HUES64 (cell line): ENCODE data around the gene CNKSR3.

ENCODE experiments used
- H3K27ac ChIP-seq: 2 replicates; pipeline ENCODE4 v1.7.0; 2013; ENCODE audit warnings: low read depth, low read length, inconsistent platforms
- H3K27me3 ChIP-seq: 2 replicates; pipeline ENCODE4 v1.6.1; 2013; ENCODE audit warnings: mild to moderate bottlenecking, low read length; ENCODE audit not compliant: insufficient read depth
- H3K36me3 ChIP-seq: 2 replicates; pipeline ENCODE4 v1.6.1; 2013; ENCODE audit warnings: mild to moderate bottlenecking, low read length; ENCODE audit not compliant: insufficient read depth
- H3K4me1 ChIP-seq: 2 replicates; pipeline ENCODE4 v1.6.1; 2013; ENCODE audit warnings: mild to moderate bottlenecking, low read length, moderate library complexity; ENCODE audit not compliant: insufficient read depth
- H3K4me3 ChIP-seq: 2 replicates; pipeline ENCODE4 v1.5.1; 2013; ENCODE audit warnings: mild to moderate bottlenecking, low read length, moderate library complexity
- H3K9ac ChIP-seq: 2 replicates; pipeline ENCODE4 v1.6.1; 2013; ENCODE audit warnings: mild to moderate bottlenecking, low read depth, low read length
- H3K9me3 ChIP-seq: 2 replicates; pipeline ENCODE4 v1.6.1; 2013; ENCODE audit warnings: low read depth, low read length; ENCODE audit not compliant: insufficient read depth
- WGBS: fragments of 150-250, 120-280 bp; methylation state at CpG from one replicate; pipeline ENCODE4 v1.1.7; 2013; ENCODE audit warnings: missing lambda C conversion rate; 5-methylcytosine and 5-hydroxymethylcytosine counted together

Gene CNKSR3

DNA sequence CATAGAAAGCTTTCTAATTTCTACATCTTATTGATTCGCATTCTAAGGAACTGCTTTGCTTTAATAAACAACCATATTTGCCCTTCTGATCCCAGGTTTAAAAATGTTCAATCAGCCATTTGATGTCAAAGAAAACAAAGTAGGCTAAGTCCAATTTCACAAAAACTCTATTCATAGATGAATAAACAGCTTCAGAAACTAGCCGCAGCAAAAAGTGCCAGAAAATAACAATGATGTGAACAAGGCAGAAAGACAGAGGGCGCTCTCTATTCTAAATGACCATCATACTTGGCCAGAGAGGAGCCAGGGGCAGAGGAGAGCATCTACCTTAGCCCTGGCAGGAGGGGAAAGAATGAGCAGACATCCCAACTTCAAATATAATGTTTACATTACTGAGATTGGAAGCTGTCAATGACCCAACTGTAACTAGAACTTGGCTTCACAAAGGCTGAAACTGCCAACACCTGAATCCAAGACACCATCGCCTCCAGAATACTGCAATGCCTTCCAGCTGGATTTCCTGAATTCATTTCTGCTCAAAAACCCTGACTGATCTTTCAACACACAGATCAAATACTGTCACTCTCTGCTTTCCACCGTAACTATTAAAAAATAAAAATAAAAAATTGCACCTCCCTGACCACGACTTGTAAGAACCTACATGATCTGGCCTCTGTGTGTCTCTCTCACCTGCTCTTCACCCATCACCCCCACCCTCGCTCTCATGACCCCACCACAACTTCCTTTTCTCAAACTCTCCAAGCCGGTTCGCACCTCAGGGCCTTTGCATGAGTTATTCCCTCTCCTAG lies 9.5 kb downstream of the CNKSR3 start:
- Histone ChIP-seq H3K9me3 (no peaks in the 10 kb centered on the region), H3K9ac (no peak overlapping the region), H3K4me1 (no peaks in the 10 kb centered on the region; the same call in none of the 2 replicates), H3K4me3 (no peak overlapping the region), H3K36me3 (no peaks in the 10 kb centered on the region), H3K27me3 (peaks cover 23% of the 10 kb centered on the region), H3K27ac (no peak overlapping the region)
- 85% methylated on average over 9 of the region's 9 CpGs for WGBS

DNA sequence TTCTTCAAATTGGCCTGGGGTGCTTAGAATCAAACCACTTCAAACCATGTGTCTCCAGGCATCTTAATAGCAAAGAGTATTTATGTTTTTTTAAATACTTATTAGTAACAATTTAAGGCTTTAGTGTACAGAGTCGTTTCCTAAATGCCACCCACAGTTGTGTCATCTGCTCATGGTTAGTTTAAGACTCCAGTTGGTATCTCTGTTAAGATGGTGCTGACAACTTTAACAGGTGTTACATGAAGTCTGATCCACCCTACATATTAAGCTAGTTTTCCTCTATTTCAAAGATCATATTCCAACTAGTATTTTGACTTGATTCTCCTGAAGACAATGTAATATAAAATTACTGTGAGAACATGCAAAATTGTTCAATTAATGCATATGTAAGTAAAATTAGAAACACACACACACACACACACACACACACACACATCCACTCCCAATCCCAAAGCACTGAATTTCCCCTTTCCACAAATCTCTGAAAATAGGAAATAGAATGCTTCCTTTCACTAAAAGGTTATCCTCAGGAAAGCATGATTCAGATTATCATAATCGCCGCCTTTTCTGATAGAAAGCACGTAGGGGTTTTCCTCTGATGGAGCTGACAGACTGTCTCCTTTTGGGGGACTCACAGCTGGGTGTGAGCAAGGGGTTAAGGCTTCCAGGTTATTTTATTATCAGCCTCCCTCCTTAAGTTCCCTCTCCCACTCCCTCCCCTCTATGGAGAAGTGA lies 10.5 kb downstream of the CNKSR3 start:
- Histone ChIP-seq H3K9ac (no peak overlapping the region), H3K4me1 (no peaks in the 10 kb centered on the region; the same call in none of the 2 replicates), H3K27ac (no peak overlapping the region), H3K36me3 (no peaks in the 10 kb centered on the region), H3K4me3 (no peak overlapping the region), H3K9me3 (no peaks in the 10 kb centered on the region), H3K27me3 (peaks cover 16% of the 10 kb centered on the region)
- 88% methylated on average over 4 of the region's 4 CpGs for WGBS

DNA sequence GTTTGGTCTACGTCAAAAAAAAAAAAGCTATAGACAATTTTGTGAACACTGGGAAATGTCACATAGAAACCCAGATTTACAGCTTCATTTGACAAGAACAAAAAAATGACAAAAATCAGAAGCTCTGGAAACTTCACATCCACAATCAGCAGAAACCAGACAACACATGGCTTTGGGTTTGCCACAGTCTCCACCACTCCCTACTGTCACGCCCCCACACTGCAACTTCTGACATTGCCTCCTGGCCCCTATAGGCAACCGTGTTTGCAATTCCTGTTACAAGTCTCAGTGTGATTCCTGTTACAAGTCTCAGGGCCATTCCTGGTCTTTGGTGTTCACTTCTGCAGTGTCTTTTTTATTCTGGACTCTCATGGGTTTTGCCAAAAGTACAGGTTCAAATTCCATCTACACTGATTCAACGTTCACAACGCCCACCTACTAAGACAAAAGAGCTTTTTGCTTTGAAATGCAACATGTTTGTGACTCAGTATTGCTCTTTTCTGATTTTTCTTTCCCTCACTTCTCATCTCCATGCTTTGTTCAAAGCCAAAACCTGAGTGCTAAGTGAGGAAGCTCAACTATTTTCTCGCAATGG lies 12.0 kb downstream of the CNKSR3 start:
- no peak overlapping the region for H3K4me3 ChIP-seq
- H3K4me1 ChIP-seq, result no peaks in the 10 kb centered on the region; the same call in none of the 2 replicates
- no peak overlapping the region for H3K27ac ChIP-seq
- H3K9ac ChIP-seq, result no peak overlapping the region
- H3K36me3 ChIP-seq, result no peaks in the 10 kb centered on the region
- peaks cover 6% of the 10 kb centered on the region; the same call in 1 of the 2 replicates for H3K27me3 ChIP-seq
- WGBS, result 70% methylated on average over 6 of the region's 6 CpGs
- H3K9me3 ChIP-seq, result no peaks in the 10 kb centered on the region

DNA sequence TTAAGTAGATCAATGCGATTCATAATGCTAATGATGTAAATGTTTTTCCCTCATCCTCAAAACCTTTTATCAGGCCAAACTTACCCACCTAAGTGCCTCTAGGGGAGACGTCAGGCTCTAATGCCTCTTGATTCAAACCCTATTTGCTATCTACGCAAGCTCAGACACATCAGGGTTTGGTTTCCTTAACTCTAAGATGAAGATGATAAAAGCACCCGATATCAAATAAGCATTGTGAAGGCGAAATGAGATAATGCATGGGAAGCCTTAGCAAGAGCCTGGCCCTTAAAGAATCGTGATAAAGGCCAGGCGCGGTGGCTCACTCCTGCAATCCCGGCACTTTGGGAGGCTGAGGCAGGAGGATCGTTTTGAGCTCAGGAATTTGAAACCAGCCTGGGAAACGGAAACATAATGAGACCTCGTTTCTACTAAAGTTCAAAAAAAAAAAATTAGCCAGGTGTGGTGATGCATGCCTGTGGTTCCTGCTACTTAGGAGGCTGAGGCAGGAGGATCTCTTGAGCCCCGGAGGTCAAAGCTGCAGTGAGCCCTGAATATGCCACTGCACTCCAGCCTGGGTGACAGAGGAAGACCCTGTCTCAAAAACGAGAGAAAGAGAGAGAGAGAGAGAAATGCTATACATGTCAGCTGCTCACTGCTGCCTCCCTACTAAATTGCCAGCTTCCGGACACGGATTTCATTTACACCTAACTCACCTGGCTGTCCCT lies 13.5 kb downstream of the CNKSR3 start:
- H3K27ac ChIP-seq, result no peak overlapping the region
- no peaks in the 10 kb centered on the region for H3K27me3 ChIP-seq
- no peak overlapping the region for H3K4me3 ChIP-seq
- H3K4me1 ChIP-seq, result no peaks in the 10 kb centered on the region; the same call in 1 of the 2 replicates
- H3K9ac ChIP-seq, result no peak overlapping the region
- H3K36me3 ChIP-seq, result no peaks in the 10 kb centered on the region
- H3K9me3 ChIP-seq, result no peaks in the 10 kb centered on the region
- WGBS, result 88% methylated on average over 15 of the region's 16 CpGs

- Histone ChIP-seq H3K36me3 (no peaks in the 10 kb centered on the region), H3K4me1 (no peaks in the 10 kb centered on the region; the same call in 1 of the 2 replicates), H3K9me3 (no peaks in the 10 kb centered on the region), H3K27me3 (no peaks in the 10 kb centered on the region), H3K9ac (no peak overlapping the region), H3K27ac (no peak overlapping the region), H3K4me3 (no peak overlapping the region)
- WGBS, result 81% methylated on average over 4 of the region's 4 CpGs
Measured at GRCh38 chr6:154496186-154496585, 14.3 kb downstream of the CNKSR3 start.

- no peaks in the 10 kb centered on the region for H3K9me3 ChIP-seq
- 93% methylated on average over 5 of the region's 5 CpGs for WGBS
- H3K9ac ChIP-seq, result no peak overlapping the region
- H3K4me3 ChIP-seq, result no peak overlapping the region
- H3K27ac ChIP-seq, result no peak overlapping the region
- no peaks in the 10 kb centered on the region; the same call in 1 of the 2 replicates for H3K4me1 ChIP-seq
- H3K27me3 ChIP-seq, result no peaks in the 10 kb centered on the region
- no peaks in the 10 kb centered on the region for H3K36me3 ChIP-seq
Measured at GRCh38 chr6:154494592-154495311, 15.7 kb downstream of the CNKSR3 start.

- H3K36me3 ChIP-seq, result no peaks in the 10 kb centered on the region
- no peak overlapping the region for H3K4me3 ChIP-seq
- no peak overlapping the region for H3K27ac ChIP-seq
- 93% methylated on average over 5 of the region's 5 CpGs for WGBS
- H3K9ac ChIP-seq, result no peak overlapping the region
- no peaks in the 10 kb centered on the region for H3K27me3 ChIP-seq
- H3K9me3 ChIP-seq, result no peaks in the 10 kb centered on the region
- H3K4me1 ChIP-seq, result peaks cover 3% of the 10 kb centered on the region; the same call in 1 of the 2 replicates
Measured at GRCh38 chr6:154491567-154492470, 18.7 kb downstream of the CNKSR3 start.

DNA sequence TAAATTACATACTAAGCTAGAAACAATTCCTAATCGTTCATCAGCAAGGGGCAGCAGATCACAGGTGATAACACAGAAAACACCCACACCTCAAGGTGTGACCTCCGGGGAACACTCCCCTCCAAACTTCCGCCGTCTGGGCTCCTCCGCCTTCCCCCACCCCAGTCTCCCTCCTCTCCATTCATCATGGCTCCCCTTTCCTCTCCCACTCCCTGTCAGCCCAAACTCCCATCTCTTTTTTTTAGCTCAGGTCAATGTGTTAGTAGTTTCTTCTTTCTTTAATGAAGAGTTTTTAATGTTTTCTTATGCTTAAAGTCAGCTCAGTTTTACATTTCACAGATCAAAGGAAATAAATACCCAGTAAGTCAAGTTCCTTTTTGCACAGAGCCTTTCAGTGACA lies 20.7 kb downstream of the CNKSR3 start:
- H3K4me1 ChIP-seq, result peaks cover 3% of the 10 kb centered on the region; the same call in 1 of the 2 replicates
- H3K4me3 ChIP-seq, result no peak overlapping the region
- no peaks in the 10 kb centered on the region for H3K9me3 ChIP-seq
- no peaks in the 10 kb centered on the region for H3K27me3 ChIP-seq
- no peaks in the 10 kb centered on the region for H3K36me3 ChIP-seq
- H3K9ac ChIP-seq, result no peak overlapping the region
- H3K27ac ChIP-seq, result no peak overlapping the region
- 93% methylated on average over 5 of the region's 5 CpGs for WGBS

GRCh38 chr6:154488802-154489437 lies 21.6 kb downstream of the CNKSR3 start:
- Histone ChIP-seq H3K36me3 (no peaks in the 10 kb centered on the region), H3K9me3 (no peaks in the 10 kb centered on the region), H3K27me3 (no peaks in the 10 kb centered on the region), H3K4me3 (no peak overlapping the region), H3K9ac (no peak overlapping the region), H3K27ac (no peak overlapping the region), H3K4me1 (peaks cover 3% of the 10 kb centered on the region; the same call in 1 of the 2 replicates)
- 96% methylated on average over 9 of the region's 11 CpGs for WGBS
